Astrocyte (in vitro differentiated cells and primary cell): ENCODE measurements around the gene MTERF1. TPM values are rescaled to one million over a fixed set of nuclear protein-coding genes. Genes with fewer than 3 reads are reported as not detected.

Source experiments
- DNase-seq: peaks from one replicate; pipeline ENCODE4 v3.0.0-alpha.2; 2010; ENCODE audit warnings: low read depth
- FAIRE-seq: peaks from 2 replicates; lab custom pipeline; 2011; peaks lifted over from hg19 to GRCh38; lab: Jason Lieb, UNC
- H2AFZ ChIP-seq: 2 replicates; pipeline ENCODE4 v1.6.0; 2012; ENCODE audit warnings: low read depth, low read length, inconsistent platforms
- H3K27ac ChIP-seq: 2 replicates; pipeline ENCODE4 v1.5.1; 2011; ENCODE audit warnings: low read depth, low read length, inconsistent platforms
- H3K27me3 ChIP-seq: 2 replicates; pipeline ENCODE4 v1.6.0; 2011; ENCODE audit warnings: low read length, inconsistent platforms; ENCODE audit not compliant: insufficient read depth
- H3K36me3 ChIP-seq: 2 replicates; pipeline ENCODE4 v1.5.1; 2011; ENCODE audit warnings: low read length, inconsistent platforms; ENCODE audit not compliant: insufficient read depth
- H3K4me1 ChIP-seq: 2 replicates; pipeline ENCODE4 v1.5.1; 2011; ENCODE audit warnings: low read length, inconsistent platforms; ENCODE audit not compliant: insufficient read depth
- H3K4me2 ChIP-seq: 2 replicates; pipeline ENCODE4 v1.6.0; 2012; ENCODE audit warnings: low read length, inconsistent platforms
- H3K4me3 ChIP-seq: 2 replicates; pipeline ENCODE4 v1.5.1; 2011; ENCODE audit warnings: low read depth, mild to moderate bottlenecking, low read length, inconsistent platforms; ENCODE audit not compliant: insufficient read depth
- H3K79me2 ChIP-seq: 2 replicates; pipeline ENCODE4 v1.6.0; 2012; ENCODE audit warnings: mild to moderate bottlenecking, low read length, inconsistent platforms; ENCODE audit not compliant: insufficient read depth
- H3K9ac ChIP-seq: 2 replicates; pipeline ENCODE4 v1.6.0; 2012; ENCODE audit warnings: mild to moderate bottlenecking, low read length, inconsistent platforms
- H3K9me3 ChIP-seq: 2 replicates; pipeline ENCODE4 v1.5.1; 2012; ENCODE audit warnings: low read depth, mild to moderate bottlenecking, low read length, inconsistent platforms; ENCODE audit not compliant: insufficient read depth
- H4K20me1 ChIP-seq: 2 replicates; pipeline ENCODE4 v1.6.0; 2012; ENCODE audit warnings: low read length, inconsistent platforms; ENCODE audit not compliant: insufficient read depth
- H3K27ac Mint-ChIP-seq: one replicate; pipeline ENCODE4 v1.8.0; 2021; ENCODE audit warnings: mild to moderate bottlenecking, mixed read lengths; ENCODE audit not compliant: unreplicated experiment
- H3K27me3 Mint-ChIP-seq: one replicate; pipeline ENCODE4 v1.8.0; 2021; ENCODE audit warnings: low read depth, mixed read lengths; ENCODE audit not compliant: unreplicated experiment
- H3K36me3 Mint-ChIP-seq: one replicate; pipeline ENCODE4 v1.8.0; 2021; ENCODE audit warnings: low read depth, mixed read lengths; ENCODE audit not compliant: unreplicated experiment
- H3K4me1 Mint-ChIP-seq: one replicate; pipeline ENCODE4 v1.8.0; 2021; ENCODE audit warnings: low read depth, mixed read lengths; ENCODE audit not compliant: unreplicated experiment
- H3K4me3 Mint-ChIP-seq: one replicate; pipeline ENCODE4 v1.8.0; 2021; ENCODE audit warnings: mild to moderate bottlenecking, moderate library complexity, mixed read lengths; ENCODE audit not compliant: unreplicated experiment
- H3K9me3 Mint-ChIP-seq: one replicate; pipeline ENCODE4 v1.8.0; 2021; ENCODE audit warnings: mild to moderate bottlenecking, mixed read lengths; ENCODE audit not compliant: unreplicated experiment
- CTCF ChIP-seq: IDR thresholded peaks from 2 replicates; pipeline ENCODE4 v1.5.1; 2011; ENCODE audit warnings: low read depth, mild to moderate bottlenecking, inconsistent platforms, low read length, moderate library complexity; ENCODE audit not compliant: insufficient read depth
- EZH2 ChIP-seq: IDR thresholded peaks from 2 replicates; pipeline ENCODE4 v1.6.1; 2012; ENCODE audit warnings: mild to moderate bottlenecking, low read length, inconsistent platforms; ENCODE audit not compliant: insufficient read depth
- total RNA-seq: library from RNA; stranded (reverse); gene quantifications from 2 replicates; pipeline ENCODE4 v1.2.1, GENCODE V29; 2021

MTERF1 gene
- total RNA-seq, 1 donor from 2014 or later, result 10.9 TPM

- Mint-ChIP-seq H3K4me1 (peaks cover 5% of the 10 kb centered on the region), H3K27ac (no peak overlapping the region), H3K27me3 (no peaks in the 10 kb centered on the region), H3K36me3 (no peaks in the 10 kb centered on the region), H3K9me3 (peaks cover 9% of the 10 kb centered on the region), H3K4me3 (no peak overlapping the region)
- no peaks in the 10 kb centered on the region for H4K20me1 ChIP-seq
- H3K4me2 ChIP-seq, result no peak overlapping the region
- no peak overlapping the region for H3K9ac ChIP-seq
- H3K4me3 ChIP-seq, result no peak overlapping the region
- H3K9me3 ChIP-seq, result no peaks in the 10 kb centered on the region
- DNase-seq (no peak), FAIRE-seq (no peak)
- H3K27me3 ChIP-seq, result no peaks in the 10 kb centered on the region
- no peaks in the 10 kb centered on the region for H3K36me3 ChIP-seq
- no peaks in the 10 kb centered on the region for H3K4me1 ChIP-seq
- H3K27ac ChIP-seq, result no peak overlapping the region
- no peaks in the 10 kb centered on the region for H3K79me2 ChIP-seq
- no peak overlapping the region for H2AFZ ChIP-seq
- TF ChIP-seq EZH2 (no peak), CTCF (no peak)
Measured at GRCh38 chr7:91837397-91838070, 43.0 kb downstream of the MTERF1 start.

- FAIRE-seq (no peak), DNase-seq (peak; percentile 33)
- Mint-ChIP-seq H3K9me3 (no peaks in the 10 kb centered on the region), H3K27ac (no peak overlapping the region), H3K27me3 (no peaks in the 10 kb centered on the region), H3K4me3 (no peak overlapping the region), H3K36me3 (no peaks in the 10 kb centered on the region), H3K4me1 (peaks cover 5% of the 10 kb centered on the region)
- Histone ChIP-seq H3K36me3 (no peaks in the 10 kb centered on the region), H2AFZ (no peak overlapping the region), H3K4me2 (no peak overlapping the region), H3K27me3 (no peaks in the 10 kb centered on the region), H3K79me2 (no peaks in the 10 kb centered on the region), H3K4me3 (no peak overlapping the region), H3K9me3 (no peaks in the 10 kb centered on the region), H3K27ac (no peak overlapping the region), H4K20me1 (no peaks in the 10 kb centered on the region), H3K9ac (no peak overlapping the region), H3K4me1 (no peaks in the 10 kb centered on the region)
- no peak for TF ChIP-seq CTCF
Measured at GRCh38 chr7:91835826-91836368, 44.6 kb downstream of the MTERF1 start.

GRCh38 chr7:91835091-91835825, 45.2 kb downstream of the MTERF1 start:
- H3K9me3 ChIP-seq, result no peaks in the 10 kb centered on the region
- FAIRE-seq (no peak), DNase-seq (no peak)
- Mint-ChIP-seq H3K36me3 (no peaks in the 10 kb centered on the region), H3K4me1 (peaks cover 5% of the 10 kb centered on the region), H3K27me3 (no peaks in the 10 kb centered on the region), H3K27ac (no peak overlapping the region), H3K4me3 (no peak overlapping the region), H3K9me3 (no peaks in the 10 kb centered on the region)
- no peak overlapping the region for H3K27ac ChIP-seq
- no peaks in the 10 kb centered on the region for H3K79me2 ChIP-seq
- no peak overlapping the region for H3K9ac ChIP-seq
- no peaks in the 10 kb centered on the region for H3K36me3 ChIP-seq
- H2AFZ ChIP-seq, result no peak overlapping the region
- no peaks in the 10 kb centered on the region for H3K4me1 ChIP-seq
- H4K20me1 ChIP-seq, result no peaks in the 10 kb centered on the region
- no peaks in the 10 kb centered on the region for H3K27me3 ChIP-seq
- no peak overlapping the region for H3K4me3 ChIP-seq
- no peak overlapping the region for H3K4me2 ChIP-seq
- no peak for TF ChIP-seq EZH2
- TF ChIP-seq CTCF, result no peak
